Activated effector memory CD4-positive, alpha-beta T cell treated with anti-CD3 and anti-CD28 coated beads, Interleukin-2, amount 50 U/mL, for 16 hours (primary cell): ENCODE results near the gene MSH6.

Experiments
- DNase-seq: peaks from one replicate; pipeline ENCODE4 v3.0.0-alpha.2; 2020

The MSH6 gene, protein sequence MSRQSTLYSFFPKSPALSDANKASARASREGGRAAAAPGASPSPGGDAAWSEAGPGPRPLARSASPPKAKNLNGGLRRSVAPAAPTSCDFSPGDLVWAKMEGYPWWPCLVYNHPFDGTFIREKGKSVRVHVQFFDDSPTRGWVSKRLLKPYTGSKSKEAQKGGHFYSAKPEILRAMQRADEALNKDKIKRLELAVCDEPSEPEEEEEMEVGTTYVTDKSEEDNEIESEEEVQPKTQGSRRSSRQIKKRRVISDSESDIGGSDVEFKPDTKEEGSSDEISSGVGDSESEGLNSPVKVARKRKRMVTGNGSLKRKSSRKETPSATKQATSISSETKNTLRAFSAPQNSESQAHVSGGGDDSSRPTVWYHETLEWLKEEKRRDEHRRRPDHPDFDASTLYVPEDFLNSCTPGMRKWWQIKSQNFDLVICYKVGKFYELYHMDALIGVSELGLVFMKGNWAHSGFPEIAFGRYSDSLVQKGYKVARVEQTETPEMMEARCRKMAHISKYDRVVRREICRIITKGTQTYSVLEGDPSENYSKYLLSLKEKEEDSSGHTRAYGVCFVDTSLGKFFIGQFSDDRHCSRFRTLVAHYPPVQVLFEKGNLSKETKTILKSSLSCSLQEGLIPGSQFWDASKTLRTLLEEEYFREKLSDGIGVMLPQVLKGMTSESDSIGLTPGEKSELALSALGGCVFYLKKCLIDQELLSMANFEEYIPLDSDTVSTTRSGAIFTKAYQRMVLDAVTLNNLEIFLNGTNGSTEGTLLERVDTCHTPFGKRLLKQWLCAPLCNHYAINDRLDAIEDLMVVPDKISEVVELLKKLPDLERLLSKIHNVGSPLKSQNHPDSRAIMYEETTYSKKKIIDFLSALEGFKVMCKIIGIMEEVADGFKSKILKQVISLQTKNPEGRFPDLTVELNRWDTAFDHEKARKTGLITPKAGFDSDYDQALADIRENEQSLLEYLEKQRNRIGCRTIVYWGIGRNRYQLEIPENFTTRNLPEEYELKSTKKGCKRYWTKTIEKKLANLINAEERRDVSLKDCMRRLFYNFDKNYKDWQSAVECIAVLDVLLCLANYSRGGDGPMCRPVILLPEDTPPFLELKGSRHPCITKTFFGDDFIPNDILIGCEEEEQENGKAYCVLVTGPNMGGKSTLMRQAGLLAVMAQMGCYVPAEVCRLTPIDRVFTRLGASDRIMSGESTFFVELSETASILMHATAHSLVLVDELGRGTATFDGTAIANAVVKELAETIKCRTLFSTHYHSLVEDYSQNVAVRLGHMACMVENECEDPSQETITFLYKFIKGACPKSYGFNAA (N-terminal part only)

DNA sequence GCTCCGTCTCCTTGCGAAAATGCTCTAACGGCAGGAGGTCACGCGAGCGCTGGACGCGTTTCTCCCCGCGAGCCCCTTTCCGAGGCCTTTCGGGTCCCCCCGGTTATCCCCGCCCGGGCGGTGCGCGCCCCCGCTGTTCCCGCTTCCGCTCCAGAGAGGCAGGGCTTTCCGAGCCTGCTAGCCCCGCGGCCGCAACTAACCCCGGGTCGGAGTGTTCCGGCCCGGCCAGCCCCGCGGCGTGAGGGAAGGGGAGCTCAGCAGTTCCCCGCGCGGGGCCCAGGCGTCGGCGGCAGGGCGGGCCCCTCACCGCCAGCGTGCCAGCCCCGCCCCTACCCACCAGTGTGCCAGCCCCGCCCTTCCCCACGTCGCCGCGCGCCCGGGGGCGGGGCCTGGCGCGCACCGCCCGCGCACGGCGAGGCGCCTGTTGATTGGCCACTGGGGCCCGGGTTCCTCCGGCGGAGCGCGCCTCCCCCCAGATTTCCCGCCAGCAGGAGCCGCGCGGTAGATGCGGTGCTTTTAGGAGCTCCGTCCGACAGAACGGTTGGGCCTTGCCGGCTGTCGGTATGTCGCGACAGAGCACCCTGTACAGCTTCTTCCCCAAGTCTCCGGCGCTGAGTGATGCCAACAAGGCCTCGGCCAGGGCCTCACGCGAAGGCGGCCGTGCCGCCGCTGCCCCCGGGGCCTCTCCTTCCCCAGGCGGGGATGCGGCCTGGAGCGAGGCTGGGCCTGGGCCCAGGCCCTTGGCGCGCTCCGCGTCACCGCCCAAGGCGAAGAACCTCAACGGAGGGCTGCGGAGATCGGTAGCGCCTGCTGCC is at the start of gene MSH6:
Gene MSH6, plus strand, starts transcription at position 475 of the 815 bp plus-strand sequence. Its CDS starts 89 bp downstream, at position 564.
- DNase-seq, result peak; percentile 96

DNA sequence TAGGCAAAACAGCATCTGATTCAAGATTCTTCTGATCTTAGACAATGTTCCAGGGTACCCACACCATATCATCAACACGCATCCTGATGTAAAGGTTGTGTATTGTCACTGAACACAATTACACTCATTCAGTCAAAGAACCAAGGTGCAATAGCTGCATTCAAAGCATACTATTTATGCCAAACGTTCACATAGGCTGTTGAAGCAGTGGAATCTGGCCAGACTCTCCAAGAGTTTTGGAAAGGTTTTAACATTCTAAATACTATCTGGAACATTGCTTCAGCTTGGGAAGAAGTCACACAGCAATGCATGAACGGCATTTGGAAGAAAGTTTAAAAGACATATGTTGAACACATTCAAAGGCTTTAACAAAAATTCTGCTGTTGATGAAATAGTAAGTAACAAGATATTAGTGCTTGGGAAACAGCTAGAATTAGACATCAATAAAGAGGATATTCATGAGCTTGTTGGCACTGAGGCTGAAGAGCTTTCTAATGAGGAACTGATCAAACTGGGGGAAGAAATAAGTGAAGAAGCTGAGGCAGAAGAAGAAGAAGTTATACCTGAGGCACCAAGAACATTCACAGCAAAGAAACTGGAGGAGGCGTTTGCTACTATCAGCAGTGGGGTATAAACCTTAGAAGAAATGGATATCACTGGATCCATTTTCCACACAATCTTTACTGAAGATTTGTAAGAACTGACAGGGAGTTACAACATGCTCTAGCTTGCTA is 47.6 kb upstream of the MSH6 start:
- DNase-seq, result no peak

DNA sequence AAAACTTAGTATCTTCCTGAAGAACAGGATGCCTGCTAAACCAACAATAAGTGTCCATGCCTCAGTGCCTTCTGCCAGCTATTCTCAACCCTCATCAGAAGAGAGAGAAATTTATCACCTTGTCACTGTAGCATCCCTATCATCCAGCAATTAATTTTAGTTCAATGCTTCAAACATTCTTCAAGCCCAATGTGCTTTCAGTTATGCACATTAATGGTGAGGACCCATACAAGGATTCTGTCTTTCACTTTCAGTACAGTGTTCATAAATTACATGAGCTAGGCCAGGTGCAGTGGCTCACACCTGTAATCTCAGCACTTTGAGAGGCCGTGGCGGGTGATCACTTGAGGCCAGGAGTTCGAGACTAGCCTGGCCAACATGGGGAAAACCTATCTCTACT is 47.0 kb upstream of the MSH6 start:
- DNase-seq, result no peak

DNA sequence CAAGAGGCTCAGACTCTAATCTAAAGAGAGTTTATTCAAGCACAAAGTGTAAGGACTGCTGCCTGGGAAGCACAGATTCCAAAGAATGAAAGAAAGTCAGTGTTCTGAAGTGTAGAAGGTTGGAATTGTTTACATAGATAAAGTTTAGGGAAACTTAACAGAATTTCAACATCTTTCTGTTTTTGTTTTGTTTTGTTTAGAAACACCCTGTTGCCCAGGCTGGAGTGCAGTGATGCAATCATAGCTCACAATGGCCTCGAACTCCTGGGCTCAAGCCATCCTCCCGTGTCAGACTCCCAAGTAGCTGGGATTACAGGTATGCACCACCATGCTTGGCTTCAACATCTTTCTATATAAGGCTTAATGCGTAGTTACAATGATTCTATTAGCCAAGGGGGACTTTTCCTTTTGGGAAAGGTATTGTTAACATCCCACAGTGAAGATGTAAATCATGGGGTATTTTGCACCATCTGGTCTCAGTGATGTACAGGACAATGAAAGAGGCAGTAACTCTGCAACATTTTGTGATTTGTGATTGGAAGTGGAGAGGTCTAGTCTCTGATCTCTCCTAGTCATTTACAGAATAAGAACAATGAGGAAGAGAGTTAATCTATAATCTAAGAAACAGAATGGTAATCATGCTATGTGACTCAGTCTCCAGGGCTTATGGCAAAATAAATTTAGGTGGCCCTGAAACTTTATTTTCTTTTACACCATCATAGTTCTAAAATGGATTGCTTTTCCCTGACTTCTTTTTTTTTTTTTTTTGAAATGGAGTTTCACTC is 45.6 kb upstream of the MSH6 start:
- no peak for DNase-seq

DNA sequence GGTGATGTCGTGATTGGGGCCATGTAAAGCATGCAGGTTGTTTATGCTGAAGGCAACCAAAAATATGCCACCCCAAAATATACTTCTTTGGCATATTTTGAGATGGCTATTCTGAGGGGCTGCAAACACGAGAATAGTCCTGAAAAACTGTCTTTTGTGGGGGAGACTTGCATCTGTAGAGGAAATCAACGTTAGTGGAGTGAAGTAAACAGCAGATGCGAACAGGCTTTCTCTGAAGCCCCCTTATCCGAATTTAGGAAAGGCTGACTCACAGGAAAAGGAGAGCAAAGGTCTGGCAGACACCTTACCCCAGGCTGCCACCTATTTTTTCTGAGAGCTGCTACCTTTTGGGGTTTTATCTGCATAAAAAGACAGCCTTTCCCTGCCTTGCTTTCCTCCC is 44.6 kb upstream of the MSH6 start:
- no peak for DNase-seq

DNA sequence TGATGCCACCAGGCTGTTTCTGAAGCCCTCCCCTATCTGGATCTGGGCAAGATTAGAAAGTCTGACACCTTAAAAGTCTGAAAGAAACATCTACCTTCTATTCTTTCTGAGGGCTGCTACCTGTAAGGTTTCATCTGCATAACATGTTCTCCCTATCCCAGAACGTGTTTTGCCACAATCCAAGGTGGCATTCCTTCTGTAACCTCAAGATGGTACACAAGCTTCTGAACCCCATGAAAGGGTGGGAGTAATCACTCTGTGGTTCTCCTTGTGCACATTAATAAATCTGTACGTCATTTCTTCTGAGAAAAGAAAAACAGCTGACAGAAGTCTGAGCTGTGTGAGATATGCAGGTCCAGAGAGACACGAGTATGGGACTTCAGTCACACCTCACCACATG is 41.8 kb upstream of the MSH6 start:
- DNase-seq, result no peak

DNA sequence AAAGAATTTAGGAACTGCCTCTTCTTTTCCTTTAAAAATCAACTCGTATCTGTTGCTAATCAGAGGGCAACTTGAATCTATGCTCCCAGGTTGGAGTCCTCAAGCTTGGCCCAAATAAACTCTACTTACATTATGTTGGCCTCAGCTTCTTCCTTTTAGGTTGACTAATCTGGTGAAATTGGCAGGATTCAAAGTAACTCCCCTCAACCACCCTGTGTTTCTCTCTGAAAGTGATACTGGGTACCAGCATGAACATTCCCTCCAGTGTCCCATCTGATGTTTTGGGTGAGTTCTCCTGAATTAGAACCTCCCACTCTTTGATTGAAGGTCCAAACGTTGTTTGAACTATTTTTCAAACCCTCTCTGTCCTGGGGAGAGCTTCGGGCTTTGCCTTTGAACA is 41.3 kb upstream of the MSH6 start:
- DNase-seq, result no peak

DNA sequence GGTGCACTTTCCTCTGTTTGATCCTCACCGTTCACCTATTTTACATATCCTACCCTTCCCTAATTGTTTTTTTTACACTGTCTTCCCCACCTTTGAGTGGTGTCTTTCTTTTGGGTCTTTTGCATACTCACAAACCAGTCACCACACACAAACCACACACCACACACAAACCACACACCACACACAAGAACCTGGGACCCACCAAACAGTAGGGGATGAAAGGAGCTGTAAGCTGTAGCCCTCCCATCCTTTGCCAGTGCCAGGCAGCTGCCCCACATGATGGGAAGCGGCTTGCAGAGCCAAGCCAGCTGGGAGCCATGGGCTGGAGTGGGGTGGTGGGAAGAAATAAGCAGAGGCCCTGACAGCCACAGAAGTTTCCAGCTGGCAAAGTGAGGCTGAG is 38.9 kb upstream of the MSH6 start:
- DNase-seq, result no peak

DNA sequence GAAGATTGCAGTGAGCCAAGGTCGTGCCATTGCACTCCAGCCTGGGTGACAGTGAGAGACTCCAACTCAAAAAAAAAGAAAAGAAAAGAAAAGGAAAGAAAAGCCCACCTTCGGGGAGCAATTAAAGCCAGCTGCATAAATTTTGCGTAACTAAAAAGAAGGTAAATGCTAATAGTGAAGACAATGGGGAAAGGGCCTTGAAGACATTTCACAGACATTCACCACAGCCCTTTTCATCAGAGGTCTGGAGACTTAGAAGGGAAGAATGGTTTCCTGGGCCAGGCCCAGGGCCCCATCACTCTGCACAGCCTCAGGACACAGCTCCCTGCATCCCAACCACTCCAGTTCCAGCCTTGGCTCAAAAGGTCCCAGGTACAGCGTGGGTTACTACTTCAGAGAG is 35.1 kb upstream of the MSH6 start:
- DNase-seq, result no peak

DNA sequence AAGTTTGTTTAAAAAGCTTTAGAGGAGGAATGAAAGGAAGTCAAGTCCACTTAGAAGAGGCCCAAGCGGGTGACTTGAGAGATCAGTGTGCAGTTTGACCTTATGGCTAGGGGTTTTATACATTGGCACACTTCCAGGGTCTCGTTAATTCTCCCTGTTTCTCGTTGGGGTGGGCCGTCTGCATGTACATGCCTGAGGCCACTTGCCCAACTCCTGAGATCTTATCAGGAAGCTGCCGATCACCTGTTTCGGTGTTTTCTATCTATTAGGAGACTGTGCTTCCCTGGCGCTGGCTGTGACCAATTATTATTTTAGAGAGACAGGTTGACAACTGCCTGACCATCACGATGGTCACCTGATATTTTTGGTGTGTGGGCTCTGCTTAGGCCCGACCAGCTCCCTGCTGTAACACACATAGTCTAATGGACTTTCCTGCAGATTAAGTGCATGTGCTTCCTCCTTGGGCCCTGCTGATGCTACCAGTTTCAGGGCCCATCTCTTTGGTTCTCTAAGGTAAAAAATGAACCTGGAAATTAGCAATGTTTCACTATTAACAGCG is 31.0 kb upstream of the MSH6 start:
- DNase-seq, result no peak

DNA sequence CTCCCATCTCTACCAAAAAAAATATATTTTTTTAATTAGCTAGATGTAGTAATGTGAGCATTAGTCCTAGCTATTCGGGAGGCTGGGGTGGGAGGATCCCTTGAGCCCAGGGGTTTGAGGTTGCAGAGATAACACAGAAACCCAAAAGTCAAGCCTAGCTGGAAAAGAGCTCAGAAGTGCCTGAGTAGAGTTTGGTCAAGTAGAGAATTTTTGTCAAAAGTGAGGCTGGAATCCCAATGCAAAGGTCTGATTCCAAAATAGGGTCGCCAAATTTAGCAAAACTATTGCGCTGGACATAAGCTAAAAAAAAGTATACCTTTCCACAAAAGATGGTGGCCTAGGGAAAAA is 15.5 kb upstream of the MSH6 start:
- DNase-seq, result no peak

DNA sequence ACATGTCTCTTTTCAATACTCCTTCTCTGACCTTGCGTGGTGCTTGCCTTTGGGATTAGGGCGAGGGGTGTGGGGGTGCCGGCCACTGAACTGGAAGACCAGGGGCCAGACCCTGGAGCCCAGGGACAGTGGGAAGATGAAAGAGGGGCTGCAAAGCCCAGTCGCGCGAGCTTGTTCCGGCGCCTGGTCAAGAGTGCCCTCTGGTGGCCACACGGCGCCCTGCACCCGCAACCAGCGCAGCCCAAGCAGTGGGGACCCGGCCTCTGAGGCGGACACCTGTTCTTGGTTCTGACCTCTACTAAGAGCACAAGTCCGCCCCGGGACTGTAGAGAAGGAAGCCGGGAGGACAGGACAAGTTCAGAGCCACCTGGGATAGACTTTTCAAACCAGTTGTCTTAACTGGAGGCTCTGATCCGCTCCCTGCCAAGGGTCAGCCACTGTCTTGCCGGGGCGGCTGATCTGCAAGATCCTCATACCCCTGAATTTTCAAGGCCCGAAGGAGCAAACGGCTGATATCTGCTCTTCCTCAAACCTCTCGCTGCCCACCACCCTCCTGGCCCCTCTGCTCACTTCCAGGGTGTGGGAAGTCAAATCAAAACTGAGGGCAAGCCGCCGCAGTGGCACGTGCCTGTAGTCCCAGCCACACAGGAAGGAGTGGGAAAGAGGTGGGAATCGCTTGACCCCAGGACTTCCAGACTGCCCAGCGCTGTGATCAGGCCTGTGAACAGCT is 14.9 kb upstream of the MSH6 start:
- peak; percentile 90 for DNase-seq

DNA sequence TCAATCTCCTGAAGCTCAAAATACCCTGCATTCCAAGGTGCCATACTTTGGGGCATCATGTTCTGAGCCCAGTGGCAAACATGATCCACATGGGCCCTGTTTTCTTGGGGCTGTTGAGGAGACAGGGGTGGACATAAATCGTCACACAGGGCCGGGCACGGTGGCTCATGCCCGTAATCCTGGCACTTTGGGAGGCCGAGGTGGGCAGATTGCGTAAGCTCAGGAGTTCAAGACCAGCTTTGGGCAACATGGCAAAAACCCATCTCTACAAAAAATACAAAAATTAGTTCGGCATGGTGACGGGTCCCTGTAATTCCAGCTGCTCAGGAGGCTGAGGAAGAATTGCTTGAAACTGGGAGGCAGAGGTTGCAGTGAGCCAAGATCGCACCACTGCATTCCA is 13.6 kb upstream of the MSH6 start:
- DNase-seq, result no peak

DNA sequence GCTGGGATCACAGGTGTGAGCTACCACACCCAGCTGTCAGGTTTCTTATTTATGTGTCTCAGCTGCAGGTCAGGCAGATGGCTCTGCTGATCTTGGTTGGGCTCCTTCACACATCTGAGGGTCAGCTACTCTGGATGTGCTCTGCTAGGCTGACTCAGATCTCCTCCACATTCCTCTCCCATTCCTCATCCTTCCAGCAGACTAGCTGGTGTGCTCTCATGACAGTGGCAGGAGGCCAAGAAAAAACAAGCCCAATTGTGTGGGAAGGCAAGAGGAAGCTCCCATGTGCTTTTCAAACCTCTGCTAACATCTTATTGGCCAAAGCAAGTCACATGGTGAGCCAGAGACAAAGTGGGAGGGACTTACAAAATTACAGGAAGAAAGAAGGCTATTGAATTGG is 11.7 kb upstream of the MSH6 start:
- DNase-seq, result no peak

DNA sequence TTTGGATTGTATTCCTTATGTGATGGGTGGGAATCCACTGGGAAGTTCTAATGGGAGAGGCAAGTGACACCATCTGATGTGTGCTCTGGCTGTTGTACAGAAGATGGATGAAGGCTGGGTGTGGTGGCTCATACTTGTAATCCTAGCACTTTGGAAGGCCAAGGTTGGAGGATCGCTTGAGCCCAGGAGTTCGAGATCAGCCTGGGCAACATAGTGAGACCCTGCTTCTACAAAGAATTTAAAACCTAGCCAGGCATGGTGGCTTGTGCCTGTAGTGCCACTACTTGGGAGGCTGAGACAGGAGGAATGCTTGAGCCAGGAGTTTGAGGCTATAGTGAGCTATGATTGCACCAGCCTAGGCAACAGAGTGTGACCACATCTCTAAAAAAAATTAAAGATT is 10.6 kb upstream of the MSH6 start:
- DNase-seq, result no peak

DNA sequence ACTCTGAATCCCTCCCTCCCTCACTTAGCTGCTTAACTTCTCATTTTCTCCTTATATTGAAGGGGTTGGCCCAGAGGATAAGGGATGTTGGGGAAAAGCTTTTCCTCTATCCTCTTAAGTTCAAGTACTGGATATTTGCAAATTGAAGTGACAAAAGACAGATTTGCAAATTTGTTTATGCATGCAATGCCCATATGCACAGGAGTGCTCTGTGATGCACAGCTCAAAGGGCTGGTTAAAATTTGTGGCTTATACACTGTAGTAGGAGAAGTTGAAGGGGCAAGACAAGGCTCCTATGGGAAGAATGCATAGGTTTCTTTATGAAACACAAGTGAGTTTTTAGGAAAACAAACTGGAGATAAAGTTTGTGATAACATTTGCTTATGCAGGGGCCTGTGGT is 8.4 kb upstream of the MSH6 start:
- no peak for DNase-seq

DNA sequence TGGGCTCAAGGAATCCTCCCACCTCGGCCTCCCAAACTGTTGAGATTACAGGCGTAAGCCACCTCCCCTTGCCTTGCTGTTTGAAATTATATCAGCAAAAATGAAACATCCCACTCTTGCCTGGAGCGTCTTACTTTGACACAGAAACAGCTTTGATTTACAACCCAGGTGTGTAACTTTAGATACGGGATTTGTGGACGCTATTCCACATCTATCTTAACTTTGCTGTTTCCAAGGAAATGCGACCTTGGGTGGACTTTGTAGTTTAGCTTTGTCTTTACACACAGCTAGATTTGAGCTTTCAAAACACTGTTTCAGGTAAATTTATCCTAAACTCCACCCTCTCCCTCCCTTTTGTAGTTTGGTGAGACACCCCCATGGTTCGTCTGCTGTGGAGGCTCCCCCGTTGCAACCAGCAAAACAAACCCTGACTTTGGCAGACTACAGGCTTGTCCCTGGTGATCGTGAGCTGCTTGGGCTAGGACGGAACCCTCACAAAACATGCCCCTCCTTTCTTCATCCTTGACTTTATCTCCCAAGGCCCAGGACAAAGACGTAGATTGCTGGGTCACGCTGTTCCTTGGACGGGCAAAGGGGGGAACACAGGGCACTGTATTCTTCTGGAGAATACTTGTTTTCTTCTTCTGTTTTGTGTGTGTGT is 5.5 kb upstream of the MSH6 start:
- DNase-seq, result peak; percentile 22

DNA sequence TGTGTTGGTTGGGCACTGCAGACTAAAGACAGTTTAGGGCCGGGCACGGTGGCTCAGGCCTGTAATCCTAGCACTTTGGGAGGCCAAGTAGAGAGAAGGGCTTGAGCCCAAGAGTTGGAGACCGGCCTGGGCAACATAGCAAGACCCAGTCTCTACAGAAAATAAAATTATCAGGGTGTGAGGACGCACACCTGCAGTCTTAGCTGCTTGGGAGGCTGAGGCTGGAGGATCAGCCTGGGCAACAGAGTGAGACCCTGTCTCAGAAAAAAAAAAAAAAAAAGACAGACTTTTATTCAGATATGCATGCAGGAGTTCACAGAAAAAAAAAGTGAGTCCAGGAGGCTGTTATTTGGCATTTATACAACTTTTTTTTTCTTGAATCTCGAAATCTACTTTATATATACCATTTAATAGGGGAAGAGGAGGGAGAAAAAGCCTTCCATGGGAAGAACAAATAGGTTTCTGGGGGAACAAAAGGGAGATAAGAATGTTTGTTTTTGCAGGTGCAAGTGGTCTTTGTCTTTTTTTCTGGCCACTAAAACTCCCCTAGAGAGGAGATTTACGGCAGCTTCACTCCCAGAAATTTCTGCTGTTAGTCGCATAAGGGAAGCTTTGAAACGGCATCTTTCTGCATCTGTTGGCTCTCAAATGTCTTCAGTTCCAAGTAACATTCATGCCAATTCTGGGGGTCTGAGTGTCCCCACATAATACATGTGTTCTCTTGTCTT is 4.1 kb upstream of the MSH6 start:
- no peak for DNase-seq

DNA sequence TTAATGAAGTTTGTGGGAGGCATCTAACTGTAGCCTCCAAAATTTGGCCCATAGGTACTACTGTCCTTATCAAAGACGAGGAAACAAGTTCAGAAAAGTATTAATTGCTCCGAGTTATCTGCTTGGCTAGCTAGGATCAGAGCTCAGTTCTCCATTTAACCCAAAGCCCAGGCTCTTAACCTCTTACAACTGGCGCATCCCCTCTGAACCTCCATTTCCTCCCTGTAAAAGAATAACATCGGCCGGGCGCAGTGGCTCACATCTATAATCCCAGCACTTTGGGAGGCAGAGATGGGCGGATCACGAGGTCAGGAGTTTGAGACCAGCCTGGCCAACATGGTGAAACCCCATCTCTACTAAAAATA is 3.5 kb upstream of the MSH6 start:
- DNase-seq, result no peak
